GM12878 (cell line): ENCODE results near the gene PRMT3. TPM values are rescaled to one million over a fixed set of nuclear protein-coding genes. Genes with fewer than 3 reads are reported as not detected.
"Not testable (repeated sequence)": the region's sequence is repeated elsewhere in the genome, so short reads cannot be mapped to it uniquely, and the experiment has no call there.

Experiments used
- ATAC-seq: fragments of 200-7000 bp; cut with Tn5 transposase; 3 replicates; pipeline ENCODE4 v1.9.1; 2020; ENCODE audit warnings: mild to moderate bottlenecking, moderate library complexity
- BruUV-seq: library from RNA; stranded (reverse); fragments of 400-500 nt; replicated peaks from 2 replicates; lab custom pipeline; 2021; lab: Mats Ljungman, UMichigan
- CTCF ChIA-PET: fragments of 300-600 bp; sonication (Branson Sonifier 250); formaldehyde crosslinking; extraction: SDS; loops from one replicate; lab custom pipeline; 2021; ENCODE audit warnings: inconsistent platforms; lab: Yijun Ruan, JAX
- POLR2A ChIA-PET: fragments of 350-600 bp; formaldehyde crosslinking; extraction: SDS; loops from one replicate; lab custom pipeline; 2021; ENCODE audit warnings: inconsistent platforms; lab: Charles Lee
- RAD21 ChIA-PET: fragments of 300-600 bp; sonication (Branson Sonifier 250); formaldehyde crosslinking; loops from one replicate; lab custom pipeline; 2023; ENCODE audit warnings: antibody characterized with exemption; ENCODE audit not compliant: unreplicated experiment; lab: Charles Lee
- SMC1A ChIA-PET: fragments of 300-600 bp; sonication (Branson Sonifier 250); formaldehyde crosslinking; loops from one replicate; lab custom pipeline; 2023; ENCODE audit not compliant: unreplicated experiment, uncharacterized antibody; lab: Charles Lee
- DNase-seq: peaks from one replicate; pipeline ENCODE4 v3.0.0-alpha.2; 2011; ENCODE audit warnings: low read depth, low spot score
- FAIRE-seq: peaks from 3 replicates; lab custom pipeline; 2011; peaks lifted over from hg19 to GRCh38; lab: Jason Lieb, UNC
- H2AFZ ChIP-seq: 2 replicates; pipeline ENCODE4 v1.6.0; 2011; ENCODE audit warnings: low read depth, low read length, control low read depth; ENCODE audit not compliant: control insufficient read depth
- H3K27ac ChIP-seq: 2 replicates; pipeline ENCODE4 v1.5.1; 2011; ENCODE audit warnings: control low read depth; ENCODE audit not compliant: control insufficient read depth, insufficient read depth
- H3K27me3 ChIP-seq, 2 experiments: replicated peaks in 1 of 2; 2 replicates each; pipeline versions ENCODE4 v1.6.0 to v1.6.1; 2011; ENCODE audit warnings: low read length in 1 of 2; ENCODE audit not compliant: control insufficient read depth in 2 of 2, insufficient read depth in 2 of 2
- H3K36me3 ChIP-seq, 2 experiments: 2 replicates each; pipeline ENCODE4 v1.5.1; 2011; ENCODE audit warnings: low read length in 1 of 2; ENCODE audit not compliant: control insufficient read depth in 2 of 2, insufficient read depth in 2 of 2
- H3K4me1 ChIP-seq: 2 replicates; pipeline ENCODE4 v1.6.1; 2011; ENCODE audit warnings: mild to moderate bottlenecking, low read length, moderate library complexity, mixed read lengths; ENCODE audit not compliant: control insufficient read depth, insufficient read depth
- H3K4me2 ChIP-seq: 2 replicates; pipeline ENCODE4 v1.6.0; 2011; ENCODE audit warnings: control low read depth; ENCODE audit not compliant: control insufficient read depth, insufficient read depth
- H3K4me3 ChIP-seq: fragments of 200-600 bp; sonication (generic); 2 replicates; pipeline ENCODE4 v1.5.1; 2016
- H3K79me2 ChIP-seq: 2 replicates; pipeline ENCODE4 v1.6.0; 2011; ENCODE audit warnings: low read length; ENCODE audit not compliant: control insufficient read depth, insufficient read depth
- H3K9ac ChIP-seq: 2 replicates; pipeline ENCODE4 v1.8.0; 2011; ENCODE audit warnings: low read length, control low read depth, mixed read lengths; ENCODE audit not compliant: control insufficient read depth, insufficient read depth
- H3K9me3 ChIP-seq: replicated peaks from 3 replicates; pipeline ENCODE4 v1.5.1; 2011; ENCODE audit warnings: mild to moderate bottlenecking, low read length; ENCODE audit not compliant: control insufficient read depth, insufficient read depth
- H4K20me1 ChIP-seq: 2 replicates; pipeline ENCODE4 v1.6.0; 2011; ENCODE audit not compliant: control insufficient read depth, insufficient read depth
- CREB1 ChIP-seq: IDR thresholded peaks from 2 replicates; pipeline ENCODE4 v1.6.1; 2012; ENCODE audit warnings: low read depth, mild to moderate bottlenecking, inconsistent platforms
- GABPA ChIP-seq: IDR thresholded peaks from 2 replicates; pipeline ENCODE4 v1.6.1; 2014; ENCODE audit warnings: antibody characterized with exemption, low read depth, mild to moderate bottlenecking, inconsistent platforms
- JUNB ChIP-seq: IDR thresholded peaks from 2 replicates; pipeline ENCODE4 v1.6.1; 2016; ENCODE audit warnings: antibody characterized with exemption, mild to moderate bottlenecking
- RELA ChIP-seq: fragments of 450-650 bp; IDR thresholded peaks from 2 replicates; pipeline ENCODE4 v1.8.0; 2014; ENCODE audit warnings: borderline replicate concordance; ENCODE audit not compliant: partially characterized antibody
- WGBS: methylation state at CpG from one replicate; pipeline ENCODE4 v1.1.6; 2016; ENCODE audit warnings: low lambda C conversion rate; ENCODE audit not compliant: insufficient replicate concordance, insufficient coverage; ENCODE audit errors: missing lambda C conversion rate; 5-methylcytosine and 5-hydroxymethylcytosine counted together
- in situ Hi-C: fragments of 300-500 bp; cut with MboI; formaldehyde crosslinking; loops from 9 replicates; pipeline ENCODE4 v1.14.3; 2018; ENCODE audit warnings: mixed read lengths
- intact Hi-C: fragments of 100-400 bp; cut with micrococcal nuclease; formaldehyde crosslinking; loops from one replicate; pipeline ENCODE4 v1.14.2; 2022; ENCODE audit not compliant: unreplicated experiment
- polyA plus RNA-seq, 11 experiments: library from polyadenylated mRNA; depleted of rRNA in 4 of 11; unstranded in 6 of 11; stranded (reverse) in 5 of 11; fragments of >200 nt; fragmentation: Nextera tagmentation in 4 of 11; fragmentation: Illumina TruSeq in 1 of 11; extraction: Ambion mirVana in 4 of 11; extraction: Trizol in 1 of 11; gene quantifications; 1 replicate in 1 of 11; 2 replicates in 10 of 11; pipeline versions ENCODE4 v1.2.1 to v1.2.3, GENCODE V29; 2011 to 2016; ENCODE audit warnings: inconsistent platforms in 2 of 11, missing spikeins in 2 of 11, low read depth in 1 of 11
- total RNA-seq, 4 experiments: library from RNA; depleted of rRNA in 3 of 4; stranded (reverse); fragments of >200 nt in 3 of 4; fragmentation: Illumina TruSeq in 1 of 4; extraction: Trizol in 1 of 4; gene quantifications; 2 replicates each; pipeline versions ENCODE4 v1.2.1 to v1.2.3, GENCODE V29; 2013 to 2021

Gene PRMT3
- total and polyA plus RNA-seq, 10 of the 15 experiments (the other 5 are each of a cell fraction or from before 2014, with no cell fraction given): 13.9 to 52.1 (median 27.7) TPM

- DNase-seq, POLR2A ChIA-PET, H3K36me3 ChIP-seq, H3K4me1 ChIP-seq, H3K79me2 ChIP-seq, SMC1A ChIA-PET, BruUV-seq, ATAC-seq, H3K4me3 ChIP-seq, H3K27me3 ChIP-seq, H4K20me1 ChIP-seq, in situ Hi-C loops, FAIRE-seq, H3K27ac ChIP-seq, RAD21 ChIA-PET, intact Hi-C loops, H2AFZ ChIP-seq, H3K9ac ChIP-seq, H3K9me3 ChIP-seq: not testable (repeated sequence)
- peak overlapping the region; percentile 52; the same call in 1 of the 2 replicates for H3K4me2 ChIP-seq
- 100% methylated on average over 6 of the region's 6 CpGs for WGBS
- CTCF ChIA-PET: interaction anchor here (0.6 to 8.1 kb wide), 2 partner anchors 12 to 1260 kb away, joined by 4 to 66 read pairs; no protein-coding TSS in a partner anchor
Observed at GRCh38 chr11:20365465-20365864, 22.1 kb upstream of the PRMT3 start.

GRCh38 chr11:20367313-20367948 lies 20.1 kb upstream of the PRMT3 start:
- H4K20me1 ChIP-seq: no peaks in the 10 kb centered on the region
- H3K4me1 ChIP-seq: peaks cover 7% of the 10 kb centered on the region; the same call in 1 of the 2 replicates
- ChIA-PET CTCF (interaction anchor here (0.9 to 8.1 kb wide), 5 partner anchors 12 to 242 kb away, joined by 3 to 66 read pairs (median 4); no protein-coding TSS in a partner anchor), SMC1A (interaction anchor here (0.6 to 0.9 kb wide), 4 partner anchors 10 to 1889 kb away, joined by 3 to 4 read pairs (median 3); no protein-coding TSS in a partner anchor), POLR2A (interaction anchor here (1.0 kb wide), 1 partner anchor 238 kb away, joined by 3 read pairs; no protein-coding TSS in a partner anchor), RAD21 (no interaction called here)
- no peak overlapping the region for H2AFZ ChIP-seq
- 8% methylated on average over 9 of the region's 9 CpGs for WGBS
- H3K27ac ChIP-seq: no peak overlapping the region
- DNase-seq (no peak), FAIRE-seq (no peak), ATAC-seq (peak; percentile 51)
- no TSS peak for BruUV-seq
- peak; percentile 63 for TF ChIP-seq JUNB
- 0 out of 2 replicates have a peak, but pooled peaks have one; percentile 27 for TF ChIP-seq CREB1
- TF ChIP-seq RELA: no peak
- no peak for TF ChIP-seq GABPA
- peaks cover 2% of the 10 kb centered on the region for H3K79me2 ChIP-seq
- intact Hi-C loops (no loop called here), in situ Hi-C loops (no loop called here)
- no peak overlapping the region; the same call in 1 of the 2 replicates for H3K4me3 ChIP-seq
- no peaks in the 10 kb centered on the region for H3K36me3 ChIP-seq
- no peak overlapping the region for H3K9ac ChIP-seq
- no peaks in the 10 kb centered on the region for H3K9me3 ChIP-seq
- no peak overlapping the region for H3K4me2 ChIP-seq
- H3K27me3 ChIP-seq: no peaks in the 10 kb centered on the region
